ENCODE results near the gene SEMA5B. TPM values are rescaled to one million over a fixed set of nuclear protein-coding genes. Genes with fewer than 3 reads are reported as not detected.

Gene SEMA5B
- total and polyA plus RNA-seq, 2 experiments from 2014 or later = 8.0 to 26.8 TPM

- peaks cover 55% of the 10 kb centered on the region for H3K4me1 Mint-ChIP-seq
Measured at GRCh38 chr3:122991236-122991985, 36.2 kb downstream of the SEMA5B start.

More at GRCh38 chr3:122991236-122991985, 36.2 kb downstream of the SEMA5B start:
- Histone ChIP-seq H3K36me3 (ENCODE audit: insufficient read depth) (no peaks in the 10 kb centered on the region), H3F3A (replicated peaks; ENCODE audit: low read depth) (peaks cover 13% of the 10 kb centered on the region), H3K27ac (ENCODE audit: low read depth) (no peak overlapping the region), H4K20me1 (replicated peaks; ENCODE audit: insufficient read depth) (no peaks in the 10 kb centered on the region), H3K4me1 (ENCODE audit: insufficient read depth) (peaks cover 39% of the 10 kb centered on the region), H3K27me3 (ENCODE audit: insufficient read depth) (no peaks in the 10 kb centered on the region), H3K79me2 (replicated peaks; ENCODE audit: insufficient read depth) (no peaks in the 10 kb centered on the region), H3K4me3 (no peak overlapping the region), H3K9me2 (ENCODE audit: insufficient read depth) (0 out of 2 replicates have a peak, but pooled peaks cover 9% of the 10 kb centered on the region), H2AFZ (no peak overlapping the region), H3K4me2 (no peak overlapping the region)
- Mint-ChIP-seq H3K9me3 (no peaks in the 10 kb centered on the region), H3K27me3 (ENCODE audit: insufficient read depth, low read depth, poor library complexity) (peaks cover 7% of the 10 kb centered on the region), H3K36me3 (ENCODE audit: low read depth) (no peaks in the 10 kb centered on the region; the same call in 2 of the 3 replicates), H3K27ac (no peak overlapping the region), H3K4me3 (no peak overlapping the region)
- DNase-seq (ENCODE audit: low spot score) = no peak
- no peak for ATAC-seq
- no peak for TF ChIP-seq ETS1 (IDR thresholded peaks at IDR 0.05)
- TF ChIP-seq NANOG (IDR thresholded peaks at IDR 0.05; ENCODE audit: borderline replicate concordance) = no peak
- no peak for TF ChIP-seq REST (IDR thresholded peaks at IDR 0.05; ENCODE audit: unreplicated experiment)
- TF ChIP-seq ZNF114 (CRISPR knock-in tag; IDR thresholded peaks at IDR 0.05) = no peak
- no peak for TF ChIP-seq EZH2phosphoT487 (IDR thresholded peaks at IDR 0.05; ENCODE audit: unreplicated experiment)
- TF ChIP-seq CREB1 (CRISPR knock-in tag; IDR thresholded peaks at IDR 0.05; ENCODE audit: low read depth) = no peak
- no peak for TF ChIP-seq ZNF462 (CRISPR knock-in tag; IDR thresholded peaks at IDR 0.05)
- no peak for TF ChIP-seq POLR2AphosphoS5 (IDR thresholded peaks at IDR 0.05; ENCODE audit: low read depth)
- no peak for TF ChIP-seq CTCF (conservative IDR thresholded peaks at IDR 0.05; ENCODE audit: low read depth in 2 of 2)
- no peak for TF ChIP-seq STAT1 (IDR thresholded peaks at IDR 0.05; ENCODE audit: unreplicated experiment)
- no peak for TF ChIP-seq EZH2 (IDR thresholded peaks at IDR 0.05; ENCODE audit: low read depth, unreplicated experiment)
- no peak for TF ChIP-seq ZNF331 (CRISPR knock-in tag; IDR thresholded peaks at IDR 0.05; ENCODE audit: low read depth)
- no peak for TF ChIP-seq JUNB (IDR thresholded peaks at IDR 0.05; ENCODE audit: unreplicated experiment)
